ENCODE results near the gene MTMR12. TPM values are rescaled to one million over a fixed set of nuclear protein-coding genes. Genes with fewer than 3 reads are reported as not detected.

MTMR12 gene
- total RNA-seq, 2 experiments from 2014 or later: 24.0 to 24.9 TPM

DNA sequence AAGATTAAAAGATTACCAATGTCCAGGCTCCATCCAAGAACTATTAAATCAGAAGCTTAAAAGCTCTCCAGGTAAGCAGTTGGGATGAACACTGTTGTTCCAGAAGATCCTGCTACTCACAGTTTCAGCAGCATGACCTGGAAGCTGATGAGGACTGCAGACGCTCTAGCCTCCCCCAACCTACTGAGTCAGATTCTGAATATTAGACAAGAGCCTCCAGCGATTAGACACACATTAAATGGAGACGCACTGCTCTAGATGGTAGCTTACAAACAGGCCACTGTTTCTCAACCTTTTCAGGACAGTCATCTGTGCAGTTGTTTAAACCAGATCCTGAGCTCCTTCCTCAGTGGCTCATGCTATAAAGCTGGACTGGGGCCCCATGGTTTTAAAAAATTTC, 54.3 kb downstream of the MTMR12 start:
- Mint-ChIP-seq H3K27me3 (no peaks in the 10 kb centered on the region), H3K36me3 (peaks cover 33% of the 10 kb centered on the region), H3K4me3 (no peak overlapping the region), H3K27ac (no peak overlapping the region), H3K9me3 (no peaks in the 10 kb centered on the region), H3K4me1 (peaks cover 6% of the 10 kb centered on the region)
- no peak for DNase-seq

DNA sequence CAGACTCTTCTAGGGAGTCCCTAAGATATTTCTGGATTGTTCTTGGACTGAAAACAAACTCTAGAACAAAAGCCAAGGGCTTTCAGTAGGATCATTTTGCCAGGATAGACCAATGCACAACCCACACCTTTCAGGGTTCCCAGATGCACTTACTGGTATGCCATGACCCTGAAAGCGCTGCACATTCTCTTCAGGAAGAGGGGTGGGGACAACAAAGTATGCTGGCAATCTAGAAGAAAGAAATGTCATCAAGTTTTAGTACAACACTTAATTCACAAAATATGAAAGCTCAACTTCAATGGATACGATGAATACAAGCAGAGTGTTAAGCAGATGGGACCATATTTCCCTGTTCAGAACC, 57.2 kb downstream of the MTMR12 start:
- no peak for DNase-seq
- H3K9me3 Mint-ChIP-seq: no peaks in the 10 kb centered on the region
- no peaks in the 10 kb centered on the region for H3K27me3 Mint-ChIP-seq
- no peaks in the 10 kb centered on the region for H3K4me1 Mint-ChIP-seq
- no peak overlapping the region for H3K4me3 Mint-ChIP-seq
- peaks cover 16% of the 10 kb centered on the region for H3K36me3 Mint-ChIP-seq
- no peak overlapping the region for H3K27ac Mint-ChIP-seq

DNA sequence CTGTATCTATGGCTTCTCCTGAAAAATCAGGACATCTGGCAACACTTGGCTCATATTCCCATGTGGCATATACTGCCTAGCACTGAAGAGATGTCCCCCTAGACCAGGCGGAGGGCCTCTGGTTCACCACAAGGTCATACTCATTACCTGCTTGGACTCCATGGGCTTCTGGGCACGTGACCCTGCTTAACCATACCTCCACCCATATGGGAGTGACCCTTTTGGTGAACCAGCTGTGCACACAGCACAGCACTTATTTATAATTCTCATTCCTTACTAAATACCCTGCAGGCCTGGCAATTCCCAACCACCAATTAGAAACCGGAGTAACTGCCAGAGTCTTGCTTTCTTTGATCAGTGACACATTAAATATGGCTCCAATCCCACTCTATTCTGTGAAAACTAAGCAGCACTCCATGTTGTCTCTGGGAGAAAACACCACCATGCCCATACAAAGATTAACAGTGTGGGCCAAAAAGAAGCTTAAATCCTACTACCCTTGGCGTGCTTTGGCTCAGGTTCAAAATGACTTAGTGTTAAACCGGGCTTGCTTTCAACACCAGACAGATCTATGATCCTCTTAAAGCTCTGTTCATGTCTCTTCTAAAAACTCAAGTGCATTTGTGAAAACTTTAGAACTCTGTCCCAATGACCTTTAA, 57.7 kb downstream of the MTMR12 start:
- H3K4me1 Mint-ChIP-seq: no peaks in the 10 kb centered on the region
- no peaks in the 10 kb centered on the region for H3K27me3 Mint-ChIP-seq
- DNase-seq: no peak
- H3K27ac Mint-ChIP-seq: no peak overlapping the region
- H3K9me3 Mint-ChIP-seq: no peaks in the 10 kb centered on the region
- H3K4me3 Mint-ChIP-seq: no peak overlapping the region
- H3K36me3 Mint-ChIP-seq: peaks cover 15% of the 10 kb centered on the region

DNA sequence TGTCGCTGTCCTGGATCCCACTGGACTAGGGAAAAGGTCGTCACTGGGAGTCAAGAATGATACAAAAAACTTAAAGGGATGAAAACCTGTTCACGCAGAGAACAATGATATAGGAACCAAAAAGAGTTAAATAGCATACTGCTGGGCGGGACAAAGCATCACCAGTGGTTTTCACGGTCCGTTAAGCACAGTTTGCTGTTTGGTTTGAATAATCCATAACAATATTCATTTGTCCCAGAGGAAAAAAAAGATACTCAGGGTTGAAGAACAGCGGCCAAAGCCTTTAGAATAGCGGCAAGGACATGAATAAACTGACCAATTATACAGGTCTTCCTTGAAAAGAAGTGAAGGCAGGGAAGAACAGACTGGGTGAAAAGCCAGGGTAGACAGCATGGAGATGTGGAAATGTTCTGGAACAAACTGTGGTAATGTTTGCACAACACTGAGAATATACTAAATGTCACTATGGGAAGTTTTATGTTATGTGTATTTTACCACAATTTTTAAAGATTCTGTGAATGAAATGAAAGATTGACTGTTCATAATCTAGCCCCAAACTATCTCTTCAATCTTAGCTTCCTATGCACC, 60.8 kb downstream of the MTMR12 start:
- peaks cover 21% of the 10 kb centered on the region for H3K36me3 Mint-ChIP-seq
- H3K27ac Mint-ChIP-seq: no peak overlapping the region
- no peaks in the 10 kb centered on the region for H3K9me3 Mint-ChIP-seq
- no peaks in the 10 kb centered on the region for H3K4me1 Mint-ChIP-seq
- no peak overlapping the region for H3K4me3 Mint-ChIP-seq
- no peaks in the 10 kb centered on the region for H3K27me3 Mint-ChIP-seq
- no peak for DNase-seq

DNA sequence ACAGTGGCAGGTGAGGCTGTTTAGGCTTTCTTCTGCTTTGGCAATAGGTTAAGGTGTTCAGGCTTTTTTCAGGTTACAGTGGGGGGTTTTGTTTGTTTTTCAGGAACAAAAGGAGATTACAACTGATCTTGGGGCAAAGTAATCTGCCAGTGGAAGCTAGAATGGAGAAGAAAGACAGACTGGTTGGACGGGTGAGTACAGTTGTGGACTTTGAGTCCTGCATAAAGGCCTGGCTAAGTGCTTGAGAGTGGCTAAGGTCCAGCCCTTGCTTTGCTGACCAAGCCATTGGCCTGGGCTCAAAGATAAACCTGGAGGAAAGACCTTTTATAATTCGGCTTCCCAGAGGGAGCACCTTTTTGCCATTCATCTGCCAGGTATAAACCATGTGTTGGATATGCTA, 63.1 kb downstream of the MTMR12 start:
- peaks cover 24% of the 10 kb centered on the region for H3K36me3 Mint-ChIP-seq
- no peak overlapping the region for H3K27ac Mint-ChIP-seq
- no peaks in the 10 kb centered on the region for H3K4me1 Mint-ChIP-seq
- no peak for DNase-seq
- no peaks in the 10 kb centered on the region for H3K27me3 Mint-ChIP-seq
- no peaks in the 10 kb centered on the region for H3K9me3 Mint-ChIP-seq
- H3K4me3 Mint-ChIP-seq: no peak overlapping the region

DNA sequence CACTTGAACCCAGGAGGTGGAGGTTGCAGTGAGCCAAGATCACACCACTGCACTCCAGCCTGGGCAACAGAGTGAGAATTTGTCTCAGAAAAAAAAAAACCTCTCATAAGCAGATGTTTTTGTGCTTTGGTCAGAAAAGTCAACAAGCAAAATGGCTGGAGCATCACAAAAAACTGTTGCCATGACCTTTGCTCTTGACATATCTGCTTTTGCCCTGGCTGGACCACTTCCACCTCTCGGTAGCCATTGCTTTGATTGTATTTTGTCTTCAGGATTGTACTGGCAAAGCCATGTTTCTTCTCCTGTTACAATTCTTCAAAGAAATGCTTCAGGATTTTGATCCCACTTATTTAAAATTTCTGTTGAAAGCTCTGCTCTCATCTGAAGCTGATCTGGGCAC, 67.0 kb downstream of the MTMR12 start:
- no peak for DNase-seq
- no peaks in the 10 kb centered on the region for H3K4me1 Mint-ChIP-seq
- H3K9me3 Mint-ChIP-seq: no peaks in the 10 kb centered on the region
- no peak overlapping the region for H3K27ac Mint-ChIP-seq
- H3K4me3 Mint-ChIP-seq: no peak overlapping the region
- no peaks in the 10 kb centered on the region for H3K27me3 Mint-ChIP-seq
- peaks cover 33% of the 10 kb centered on the region for H3K36me3 Mint-ChIP-seq

DNA sequence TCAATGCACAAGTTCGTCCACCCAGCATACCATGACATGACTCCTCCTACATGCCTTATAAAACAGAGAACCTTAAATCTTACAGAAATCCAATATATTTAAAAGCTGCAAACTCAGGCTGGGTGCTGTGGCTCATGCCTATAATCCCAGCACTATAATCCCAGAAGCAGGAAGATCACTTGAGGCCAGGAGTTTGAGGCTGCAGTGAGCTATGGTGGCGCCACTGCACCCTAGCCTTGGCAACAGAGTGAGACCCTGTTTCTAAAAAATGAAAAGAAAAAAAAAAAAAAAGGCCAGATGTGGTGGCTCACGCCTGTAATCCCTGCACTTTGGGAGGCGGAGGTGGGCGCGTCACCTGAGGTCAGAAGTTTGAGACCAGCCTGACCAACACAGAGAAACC, 68.7 kb downstream of the MTMR12 start:
- no peak overlapping the region for H3K27ac Mint-ChIP-seq
- no peaks in the 10 kb centered on the region for H3K4me1 Mint-ChIP-seq
- H3K4me3 Mint-ChIP-seq: no peak overlapping the region
- no peaks in the 10 kb centered on the region for H3K27me3 Mint-ChIP-seq
- no peaks in the 10 kb centered on the region for H3K9me3 Mint-ChIP-seq
- peaks cover 33% of the 10 kb centered on the region for H3K36me3 Mint-ChIP-seq
- DNase-seq: no peak

DNA sequence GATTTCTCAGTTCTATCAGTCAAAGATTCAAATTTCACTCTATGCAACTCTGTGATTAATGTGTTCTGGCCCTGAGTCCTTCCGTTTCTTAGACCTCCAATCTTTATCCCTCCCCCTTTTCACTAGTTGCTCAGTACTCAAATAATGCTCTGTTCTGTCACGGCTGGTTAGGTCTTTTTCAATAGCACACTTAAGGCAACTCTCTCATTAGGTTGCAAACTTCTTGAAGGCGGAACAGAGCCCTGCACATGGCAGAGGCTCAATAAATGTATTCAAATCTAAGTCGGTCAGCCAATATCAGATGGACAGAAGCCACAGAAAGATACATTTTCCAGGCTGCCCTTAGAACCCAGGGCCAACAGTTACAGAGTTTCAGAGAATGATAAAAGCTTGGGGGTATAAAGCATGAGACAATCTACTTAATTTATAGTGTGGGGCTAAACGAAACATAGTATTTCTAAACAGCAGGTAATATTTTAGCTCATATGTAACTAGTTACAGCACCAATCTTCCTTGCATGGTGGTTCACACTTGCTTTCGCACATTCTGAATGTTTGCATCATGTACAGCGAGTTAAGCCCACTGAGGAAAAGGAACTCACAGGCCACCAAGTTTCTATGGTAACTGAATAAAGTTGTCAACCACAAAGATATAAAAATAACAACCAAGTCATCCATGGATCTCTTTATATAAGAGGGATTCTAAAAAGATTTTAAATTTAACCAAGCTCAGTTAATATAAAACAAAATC, 71.5 kb downstream of the MTMR12 start:
- no peak overlapping the region for H3K27ac Mint-ChIP-seq
- no peak for DNase-seq
- H3K9me3 Mint-ChIP-seq: no peaks in the 10 kb centered on the region
- H3K4me3 Mint-ChIP-seq: no peak overlapping the region
- no peaks in the 10 kb centered on the region for H3K4me1 Mint-ChIP-seq
- H3K36me3 Mint-ChIP-seq: peaks cover 10% of the 10 kb centered on the region
- no peaks in the 10 kb centered on the region for H3K27me3 Mint-ChIP-seq

DNA sequence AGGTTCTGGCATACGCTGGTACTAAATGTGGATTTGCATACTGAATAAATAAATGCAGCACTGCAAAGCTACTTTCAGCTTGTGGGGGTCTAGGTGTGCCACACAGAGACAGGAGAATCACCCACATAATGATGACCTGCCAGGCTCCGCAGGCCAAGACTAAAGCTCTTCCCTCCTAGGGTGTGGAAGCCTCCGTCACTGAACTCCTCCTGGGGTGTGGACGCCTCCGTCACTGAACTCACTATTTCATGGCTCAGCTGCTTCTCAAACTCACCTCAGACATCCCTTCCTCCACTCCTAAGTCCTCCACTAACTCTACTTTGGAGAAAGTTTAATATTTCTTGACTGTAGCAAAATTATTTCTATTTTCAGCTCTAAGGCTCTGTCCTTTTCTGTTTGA, 73.4 kb downstream of the MTMR12 start:
- no peak overlapping the region for H3K4me3 Mint-ChIP-seq

DNA sequence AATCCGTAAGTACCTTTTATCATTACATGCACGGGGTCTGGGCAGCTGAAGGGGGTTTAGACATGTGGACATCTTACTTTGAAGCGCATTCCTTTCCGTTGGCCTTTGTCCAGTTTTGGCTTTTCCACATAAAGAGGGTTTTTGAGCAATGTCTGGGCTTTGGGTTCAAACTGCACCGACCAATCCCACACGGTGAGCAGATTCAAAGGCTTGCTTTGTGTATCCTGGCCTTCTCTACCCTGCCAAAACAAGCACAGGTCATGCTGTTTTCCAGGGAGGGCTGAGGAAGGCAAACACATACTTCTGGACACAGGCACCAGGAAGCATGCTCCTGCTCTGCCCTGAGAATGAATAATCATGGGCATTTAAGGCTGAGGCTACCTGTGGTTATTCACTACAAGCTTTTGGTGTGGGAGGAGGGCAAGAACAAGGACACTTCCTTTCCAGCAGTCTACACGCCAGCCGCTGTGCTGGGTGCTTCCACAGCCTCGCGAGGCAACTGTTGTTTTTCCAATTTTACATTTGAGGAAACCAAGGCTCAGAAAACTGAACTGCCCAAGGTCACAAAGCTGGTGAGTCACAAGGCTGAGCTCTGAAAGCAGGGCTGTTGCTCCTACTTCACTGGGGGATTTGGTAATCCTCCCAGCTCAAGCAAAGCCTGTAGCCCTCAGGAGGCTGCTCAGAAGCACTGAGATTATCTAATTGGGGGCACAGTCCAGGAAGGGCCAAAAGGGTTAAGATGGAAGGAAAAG, 78.9 kb downstream of the MTMR12 start:
- Mint-ChIP-seq H3K27me3 (no peaks in the 10 kb centered on the region), H3K4me3 (no peak overlapping the region), H3K27ac (no peak overlapping the region), H3K36me3 (peaks cover 8% of the 10 kb centered on the region), H3K9me3 (no peaks in the 10 kb centered on the region), H3K4me1 (peaks cover 5% of the 10 kb centered on the region)
- DNase-seq: no peak

More for the DNA sequence above, 73.4 kb downstream of the MTMR12 start:
- no peaks in the 10 kb centered on the region for H3K27me3 Mint-ChIP-seq
- H3K9me3 Mint-ChIP-seq: no peaks in the 10 kb centered on the region
- peaks cover 9% of the 10 kb centered on the region for H3K36me3 Mint-ChIP-seq
- H3K27ac Mint-ChIP-seq: no peak overlapping the region
- no peaks in the 10 kb centered on the region for H3K4me1 Mint-ChIP-seq
- no peak for DNase-seq

DNA sequence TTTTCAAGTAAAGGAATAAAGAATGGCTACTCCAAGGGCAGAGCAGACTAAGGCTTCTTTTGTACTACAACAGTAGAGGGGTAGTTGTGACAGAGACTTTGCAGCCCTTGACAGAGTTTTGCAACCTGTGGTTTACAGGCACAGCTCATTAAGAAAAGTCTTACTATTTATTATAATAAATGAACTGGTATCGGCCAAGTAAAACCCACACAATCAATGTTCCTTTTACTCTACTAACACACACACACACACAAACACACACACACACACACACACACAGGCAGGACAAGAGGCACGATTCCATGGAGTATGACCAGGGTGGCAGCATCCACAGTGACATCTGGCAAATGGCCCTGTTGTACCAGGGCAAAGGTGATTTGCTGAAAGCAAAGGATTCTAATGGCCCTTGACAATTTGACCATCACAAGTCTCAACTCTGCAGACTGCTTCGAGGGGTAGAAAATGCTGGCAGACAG, 79.5 kb downstream of the MTMR12 start:
- peaks cover 8% of the 10 kb centered on the region for H3K4me1 Mint-ChIP-seq
- no peak overlapping the region for H3K27ac Mint-ChIP-seq
- H3K36me3 Mint-ChIP-seq: peaks cover 9% of the 10 kb centered on the region

DNA sequence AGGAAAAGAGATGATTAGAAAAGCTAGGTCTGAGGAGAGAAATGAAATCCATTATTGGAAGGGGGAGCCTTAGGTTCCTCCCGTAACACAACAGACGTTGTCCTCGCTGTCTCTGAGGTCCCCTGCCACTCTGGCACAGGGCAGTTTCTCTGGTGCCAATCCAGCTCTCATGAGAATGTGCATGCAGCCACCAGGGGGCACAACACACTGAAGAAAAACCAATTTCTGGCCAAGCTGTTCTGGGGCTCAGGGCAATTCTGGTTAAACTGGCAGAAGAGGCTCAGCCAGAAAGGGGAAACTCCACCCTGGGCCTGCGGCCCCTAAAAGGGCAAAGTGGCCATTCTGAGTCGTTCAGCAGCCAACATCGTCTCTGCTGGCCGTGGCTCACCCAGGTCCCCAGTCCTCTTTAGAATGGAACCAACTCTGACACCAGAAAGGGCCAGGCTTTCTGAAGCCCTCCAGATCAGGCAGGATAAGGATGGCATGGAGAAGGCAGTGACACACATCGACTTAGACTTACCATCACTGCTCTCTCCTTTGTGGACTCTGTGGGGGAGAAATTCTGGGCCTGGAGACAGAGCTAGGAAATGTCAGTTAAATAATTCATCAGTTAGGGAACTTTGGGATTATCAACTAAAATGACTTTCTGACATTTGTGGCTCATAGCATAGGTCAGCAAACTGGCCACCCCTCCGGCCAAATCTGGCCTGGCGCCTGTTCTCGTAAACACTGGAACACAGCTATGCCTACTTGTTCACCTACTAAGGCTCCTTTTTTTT, 80.1 kb downstream of the MTMR12 start:
- Mint-ChIP-seq H3K27me3 (no peaks in the 10 kb centered on the region), H3K4me3 (no peak overlapping the region), H3K9me3 (no peaks in the 10 kb centered on the region), H3K36me3 (peaks cover 10% of the 10 kb centered on the region), H3K4me1 (peaks cover 8% of the 10 kb centered on the region), H3K27ac (peak overlapping the region; percentile 27)
- peak; percentile 63 for DNase-seq

More for the DNA sequence above, 79.5 kb downstream of the MTMR12 start:
- no peak overlapping the region for H3K4me3 Mint-ChIP-seq
- no peaks in the 10 kb centered on the region for H3K9me3 Mint-ChIP-seq
- no peaks in the 10 kb centered on the region for H3K27me3 Mint-ChIP-seq
- DNase-seq: no peak

DNA sequence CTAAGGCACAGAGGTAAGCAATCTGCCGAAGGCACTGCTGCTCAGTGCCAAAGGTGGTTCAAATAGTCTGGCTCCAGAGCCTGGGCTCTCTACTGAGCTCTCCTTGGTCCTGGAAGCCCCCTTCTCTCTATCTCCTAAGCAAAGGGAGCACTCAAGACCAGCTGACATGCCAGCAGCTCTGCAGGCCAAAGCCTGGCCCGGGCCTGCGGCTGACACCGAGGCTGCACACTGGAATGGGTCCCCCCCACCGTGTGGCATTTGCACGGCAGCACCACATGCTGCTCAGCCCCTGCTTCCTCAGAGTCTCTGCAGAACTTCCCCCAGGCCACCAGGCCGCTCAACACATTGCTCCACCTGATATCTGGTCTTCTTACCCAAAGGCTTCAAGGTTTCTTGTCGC, 80.8 kb downstream of the MTMR12 start:
- no peak for DNase-seq

DNA sequence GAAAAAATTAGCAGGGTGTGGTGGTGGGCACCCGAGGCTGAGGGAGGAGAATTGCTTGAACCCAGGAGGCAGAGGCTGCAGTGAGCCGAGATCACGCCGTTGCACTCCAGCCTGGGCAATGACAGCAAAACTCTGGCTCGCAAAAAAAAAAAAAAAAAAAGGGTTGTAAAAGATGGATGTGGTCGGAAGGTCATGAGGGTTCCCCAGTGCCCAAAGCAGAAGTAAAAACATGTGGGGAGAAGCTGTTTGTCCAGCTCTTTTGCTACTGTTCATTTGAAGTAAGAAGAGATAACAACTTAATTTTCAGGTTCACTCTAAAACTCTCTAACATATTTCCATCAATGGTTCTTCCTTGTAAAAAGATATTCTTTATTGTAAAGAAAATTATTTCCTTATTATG, 81.5 kb downstream of the MTMR12 start:
- no peak overlapping the region for H3K4me3 Mint-ChIP-seq
- peaks cover 15% of the 10 kb centered on the region for H3K36me3 Mint-ChIP-seq
- no peaks in the 10 kb centered on the region for H3K27me3 Mint-ChIP-seq
- peaks cover 8% of the 10 kb centered on the region for H3K4me1 Mint-ChIP-seq
- H3K9me3 Mint-ChIP-seq: no peaks in the 10 kb centered on the region
- no peak overlapping the region for H3K27ac Mint-ChIP-seq
- no peak for DNase-seq

More for the DNA sequence above, 80.8 kb downstream of the MTMR12 start:
- H3K4me3 Mint-ChIP-seq: no peak overlapping the region
- peaks cover 10% of the 10 kb centered on the region for H3K36me3 Mint-ChIP-seq
- peaks cover 8% of the 10 kb centered on the region for H3K4me1 Mint-ChIP-seq
- H3K9me3 Mint-ChIP-seq: no peaks in the 10 kb centered on the region
- H3K27ac Mint-ChIP-seq: no peak overlapping the region
- no peaks in the 10 kb centered on the region for H3K27me3 Mint-ChIP-seq
